Fibroblast of lung (primary cell): ENCODE measurements around the gene ZNHIT1. TPM values are rescaled to one million over a fixed set of nuclear protein-coding genes. Genes with fewer than 3 reads are reported as not detected.

Experiments used
- DNase-seq, 2 donors: peaks; one replicate each; pipeline versions ENCODE4 v3.0.0 to v3.0.0-alpha.2; 2010; ENCODE audit warnings: low read depth in 2 of 2
- H2AFZ ChIP-seq: 2 replicates; pipeline ENCODE4 v1.5.1; 2012; ENCODE audit warnings: low read length, control low read depth, inconsistent platforms
- H3K27ac ChIP-seq: 2 replicates; pipeline ENCODE4 v1.5.1; 2011; ENCODE audit warnings: low read length, control low read depth; ENCODE audit not compliant: insufficient read depth
- H3K27me3 ChIP-seq: 2 replicates; pipeline ENCODE4 v1.5.1; 2011; ENCODE audit warnings: mild to moderate bottlenecking, low read length; ENCODE audit not compliant: control insufficient read depth, insufficient read depth
- H3K36me3 ChIP-seq: 2 replicates; pipeline ENCODE4 v1.5.1; 2011; ENCODE audit warnings: low read length; ENCODE audit not compliant: control insufficient read depth, insufficient read depth
- H3K4me1 ChIP-seq: 2 replicates; pipeline ENCODE4 v1.5.1; 2011; ENCODE audit warnings: low read length; ENCODE audit not compliant: control insufficient read depth, insufficient read depth; ENCODE audit errors: extremely low read depth
- H3K4me2 ChIP-seq: 2 replicates; pipeline ENCODE4 v1.5.1; 2011; ENCODE audit warnings: low read length, control low read depth; ENCODE audit not compliant: insufficient read depth; ENCODE audit errors: extremely low read depth
- H3K4me3 ChIP-seq, 4 experiments: fragments of 200-600 bp in 1 of 4; sonication (generic) in 1 of 4; replicated peaks in 1 of 4; 2 replicates each; pipeline ENCODE4 v1.5.1; 2011 to 2016; ENCODE audit warnings: low read length in 4 of 4, low read depth in 3 of 4, mild to moderate bottlenecking in 3 of 4, control low read depth in 2 of 4, inconsistent platforms in 1 of 4, mixed read lengths in 1 of 4; ENCODE audit not compliant: insufficient read depth in 1 of 4; ENCODE audit errors: control extremely low read depth in 1 of 4
- H3K79me2 ChIP-seq: 2 replicates; pipeline ENCODE4 v1.5.1; 2012; ENCODE audit warnings: mild to moderate bottlenecking, low read length, inconsistent platforms; ENCODE audit not compliant: control insufficient read depth, insufficient read depth
- H3K9ac ChIP-seq: 2 replicates; pipeline ENCODE4 v1.5.1; 2011; ENCODE audit warnings: mild to moderate bottlenecking, low read length, control low read depth; ENCODE audit not compliant: insufficient read depth
- H3K9me3 ChIP-seq: 2 replicates; pipeline ENCODE4 v1.5.1; 2012; ENCODE audit warnings: low read depth, low read length; ENCODE audit not compliant: control insufficient read depth, insufficient read depth
- H4K20me1 ChIP-seq: 2 replicates; pipeline ENCODE4 v1.5.1; 2011; ENCODE audit warnings: low read length; ENCODE audit not compliant: control insufficient read depth, insufficient read depth; ENCODE audit errors: extremely low read depth
- CTCF ChIP-seq, 2 donors: IDR thresholded peaks in 1 of 2; conservative IDR thresholded peaks in 1 of 2; 1 replicate in 1 of 2; 2 replicates in 1 of 2; pipeline ENCODE4 v1.5.1; 2011 to 2012; ENCODE audit warnings: low read length in 2 of 2, control low read depth in 1 of 2, inconsistent platforms in 1 of 2, low read depth in 1 of 2, mild to moderate bottlenecking in 1 of 2
- EZH2 ChIP-seq: IDR thresholded peaks from 2 replicates; pipeline ENCODE4 v1.5.1; 2012; ENCODE audit warnings: low read length, control low read depth, mild to moderate bottlenecking; ENCODE audit errors: missing control alignments
- polyA plus RNA-seq, 2 donors: library from polyadenylated mRNA; depleted of rRNA in 1 of 2; stranded (reverse) in 1 of 2; unstranded in 1 of 2; fragments of >200 nt; gene quantifications; 2 replicates each; pipeline ENCODE4 v1.2.1, GENCODE V29; 2011 to 2012; ENCODE audit warnings: missing spikeins in 1 of 2
- total RNA-seq: library from RNA; depleted of rRNA; stranded (reverse); fragments of >200 nt; gene quantifications from 2 replicates; pipeline ENCODE4 v1.2.1, GENCODE V29; 2014

The ZNHIT1 gene
- total and polyA plus RNA-seq, 2 donors (not counting 1 experiment from before 2014, with no cell fraction given) = 36.6 to 62.1 TPM

DNA sequence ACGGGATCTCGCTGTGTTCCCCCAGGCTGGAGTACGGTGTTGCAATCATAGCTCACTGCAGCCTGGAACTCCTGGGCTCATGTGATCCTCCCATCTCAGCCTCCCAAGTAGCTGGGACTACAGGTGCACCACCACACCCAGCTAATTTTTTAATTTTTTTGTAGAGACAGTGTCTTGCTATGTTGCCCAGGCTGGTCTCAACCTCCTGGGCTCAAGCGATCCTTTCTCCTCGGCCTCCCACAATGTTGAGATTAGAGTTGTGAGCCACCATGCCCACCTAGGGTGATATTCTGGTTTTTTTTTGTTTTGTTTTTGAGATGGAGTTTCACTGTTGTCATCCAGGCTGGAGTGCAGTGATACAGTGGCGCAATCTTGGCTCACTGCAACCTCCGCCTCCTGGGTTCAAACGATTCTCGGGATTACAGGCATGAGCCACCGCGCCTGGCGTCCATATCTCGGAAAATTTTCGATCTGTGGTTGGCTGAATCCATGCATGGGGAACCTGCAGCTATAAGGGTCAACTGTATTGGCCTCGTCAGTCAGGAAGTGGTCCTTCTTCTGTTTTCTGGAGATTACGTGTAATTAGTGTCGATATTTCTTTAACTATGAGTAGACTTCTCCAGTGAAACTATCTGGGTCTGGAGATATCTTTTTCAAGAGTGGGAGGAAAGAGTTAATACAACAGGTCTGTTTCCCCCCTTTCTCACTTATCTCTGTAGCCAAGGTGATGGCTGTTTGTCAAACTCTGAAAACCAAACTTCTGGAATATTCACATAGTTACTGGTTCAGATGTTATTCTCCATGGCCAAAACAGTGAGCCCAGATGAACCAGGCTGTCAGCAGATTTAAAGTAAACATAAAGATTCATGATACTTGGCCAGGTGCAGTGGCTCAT lies 47.9 kb downstream of the ZNHIT1 start:
- Histone ChIP-seq H3K9ac (no peak overlapping the region), H3K79me2 (no peaks in the 10 kb centered on the region), H4K20me1 (no peaks in the 10 kb centered on the region), H3K9me3 (no peaks in the 10 kb centered on the region), H2AFZ (no peak overlapping the region), H3K4me2 (no peak overlapping the region), H3K4me3 (no peak overlapping the region), H3K4me1 (no peaks in the 10 kb centered on the region), H3K36me3 (no peaks in the 10 kb centered on the region), H3K27me3 (no peaks in the 10 kb centered on the region), H3K27ac (no peak overlapping the region)
- TF ChIP-seq CTCF (conservative IDR thresholded peaks at IDR 0.05 in 1 of 2, IDR thresholded peaks at IDR 0.05 in 1 of 2; ENCODE audit: low read depth in 1 of 2, low read length in 2 of 2) (no peak), EZH2 (no peak)
- no peak for DNase-seq

- H3K4me3 ChIP-seq = no peak overlapping the region
- no peak overlapping the region for H3K4me2 ChIP-seq
- no peaks in the 10 kb centered on the region for H3K27me3 ChIP-seq
- no peak overlapping the region for H3K9ac ChIP-seq
- no peaks in the 10 kb centered on the region for H3K9me3 ChIP-seq
- H3K79me2 ChIP-seq = no peaks in the 10 kb centered on the region
- no peak for TF ChIP-seq EZH2
- TF ChIP-seq CTCF (conservative IDR thresholded peaks at IDR 0.05 in 1 of 2, IDR thresholded peaks at IDR 0.05 in 1 of 2; ENCODE audit: low read depth in 1 of 2, low read length in 2 of 2) = no peak
- H2AFZ ChIP-seq = no peak overlapping the region
- no peaks in the 10 kb centered on the region for H3K36me3 ChIP-seq
- no peaks in the 10 kb centered on the region for H4K20me1 ChIP-seq
- DNase-seq = no peak
- H3K27ac ChIP-seq = no peak overlapping the region
- H3K4me1 ChIP-seq = no peaks in the 10 kb centered on the region
Measured at GRCh38 chr7:101269664-101270063, 51.7 kb downstream of the ZNHIT1 start.

GRCh38 chr7:101271021-101271420 lies 53.1 kb downstream of the ZNHIT1 start:
- Histone ChIP-seq H3K79me2 (no peaks in the 10 kb centered on the region), H3K36me3 (no peaks in the 10 kb centered on the region), H3K9me3 (no peaks in the 10 kb centered on the region), H3K27ac (no peak overlapping the region), H3K4me1 (no peaks in the 10 kb centered on the region), H3K4me3 (no peak overlapping the region), H3K9ac (no peak overlapping the region), H4K20me1 (no peaks in the 10 kb centered on the region), H3K4me2 (no peak overlapping the region), H3K27me3 (no peaks in the 10 kb centered on the region), H2AFZ (no peak overlapping the region)
- no peak for TF ChIP-seq CTCF (conservative IDR thresholded peaks at IDR 0.05 in 1 of 2, IDR thresholded peaks at IDR 0.05 in 1 of 2; ENCODE audit: low read depth in 1 of 2, low read length in 2 of 2)
- TF ChIP-seq EZH2 = no peak
- DNase-seq = no peak
